HepG2 (cell line): ENCODE data around the gene PRKCD. TPM values are rescaled to one million over a fixed set of nuclear protein-coding genes. Genes with fewer than 3 reads are reported as not detected.

Experiments
- ATAC-seq: fragments of 200-7000 bp; cut with Tn5 transposase; 3 replicates; pipeline ENCODE4 v1.9.1; 2020; ENCODE audit warnings: mild to moderate bottlenecking, moderate library complexity
- BruUV-seq: library from RNA; stranded (reverse); fragments of 400-500 nt; replicated peaks from 2 replicates; lab custom pipeline; 2021; lab: Mats Ljungman, UMichigan
- CTCF ChIA-PET: fragments of 300-600 bp; formaldehyde crosslinking; extraction: SDS; loops from one replicate; lab custom pipeline; 2021; ENCODE audit warnings: low total read pairs, inconsistent platforms, low intra/inter-chr PET ratio; lab: Yijun Ruan, JAX
- POLR2A ChIA-PET: fragments of 350-600 bp; sonication (Branson Sonifier 250); formaldehyde crosslinking; loops from one replicate; lab custom pipeline; 2020; ENCODE audit warnings: antibody characterized with exemption, inconsistent platforms; lab: Yijun Ruan, JAX
- DNase-seq: peaks from one replicate; pipeline ENCODE4 v3.0.0-alpha.2; 2015; ENCODE audit warnings: low spot score
- FAIRE-seq: peaks from 3 replicates; lab custom pipeline; 2011; peaks lifted over from hg19 to GRCh38; lab: Jason Lieb, UNC
- H2AFZ ChIP-seq: one replicate; pipeline ENCODE4 v1.6.1; 2011; ENCODE audit warnings: low read length, inconsistent platforms
- H3K27ac ChIP-seq: fragments of 300-600 bp; 3 replicates; pipeline ENCODE4 v1.8.0; 2011; ENCODE audit warnings: mixed run types, mild to moderate bottlenecking, mixed read lengths, low read length, inconsistent platforms; ENCODE audit not compliant: insufficient read depth; ENCODE audit errors: extremely low read length
- H3K27me3 ChIP-seq, 2 experiments: fragments of 200-600 bp in 1 of 2; 2 replicates in 1 of 2; 3 replicates in 1 of 2; pipeline versions ENCODE4 v1.6.0 to v1.8.0; 2011; ENCODE audit warnings: low read length in 2 of 2, mild to moderate bottlenecking in 2 of 2, moderate library complexity in 2 of 2, inconsistent platforms in 1 of 2; ENCODE audit not compliant: insufficient read depth in 2 of 2, control insufficient read depth in 1 of 2
- H3K36me3 ChIP-seq, 2 experiments: fragments of 200-600 bp in 1 of 2; replicated peaks in 1 of 2; 2 replicates in 1 of 2; 3 replicates in 1 of 2; pipeline versions ENCODE4 v1.5.1 to v1.8.0; 2011; ENCODE audit warnings: low read length in 2 of 2, inconsistent platforms in 1 of 2; ENCODE audit not compliant: insufficient read depth in 2 of 2, control insufficient read depth in 1 of 2
- H3K4me1 ChIP-seq: 2 replicates; pipeline ENCODE4 v1.5.1; 2012; ENCODE audit warnings: low read length, inconsistent platforms; ENCODE audit not compliant: insufficient read depth
- H3K4me2 ChIP-seq: 2 replicates; pipeline ENCODE4 v1.6.0; 2011; ENCODE audit warnings: low read depth, low read length, inconsistent platforms
- H3K4me3 ChIP-seq, 3 experiments: fragments of 200-600 bp in 1 of 3; sonication (generic), shearing (Covaris generic) in 1 of 3; replicated peaks in 1 of 3; 2 replicates each; pipeline ENCODE4 v1.5.1; 2011 to 2016; ENCODE audit warnings: low read length in 3 of 3, inconsistent platforms in 2 of 3, low read depth in 2 of 3, mild to moderate bottlenecking in 2 of 3, control low read depth in 1 of 3, mixed read lengths in 1 of 3; ENCODE audit not compliant: insufficient read depth in 1 of 3
- H3K79me2 ChIP-seq: one replicate; pipeline ENCODE4 v1.6.1; 2011; ENCODE audit warnings: low read length, inconsistent platforms; ENCODE audit not compliant: insufficient read depth
- H3K9ac ChIP-seq: 2 replicates; pipeline ENCODE4 v1.6.0; 2011; ENCODE audit warnings: mild to moderate bottlenecking, low read depth, low read length, inconsistent platforms; ENCODE audit not compliant: insufficient read depth
- H3K9me3 ChIP-seq: 2 replicates; pipeline ENCODE4 v1.5.1; 2012; ENCODE audit warnings: mild to moderate bottlenecking, low read length
- H4K20me1 ChIP-seq: 2 replicates; pipeline ENCODE4 v1.6.0; 2011; ENCODE audit warnings: inconsistent platforms, mild to moderate bottlenecking, low read length, moderate library complexity; ENCODE audit not compliant: insufficient read depth
- ARNT2 ChIP-seq: sonication (generic); formaldehyde crosslinking; IDR thresholded peaks from 2 replicates; pipeline ENCODE4 v1.8.0; 2022; ENCODE audit warnings: mild to moderate bottlenecking, low read depth, missing genetic modification reagents, moderate library complexity
- CTCF ChIP-seq: sonication (generic); formaldehyde crosslinking; IDR thresholded peaks from 2 replicates; pipeline ENCODE4 v1.5.0; 2020; ENCODE audit warnings: mild to moderate bottlenecking, missing genetic modification reagents, moderate library complexity
- GTF2F1 ChIP-seq: fragments of 150-350 bp; IDR thresholded peaks from 2 replicates; pipeline ENCODE4 v1.6.1; 2014; ENCODE audit warnings: low read length
- KMT2A ChIP-seq: sonication (generic); formaldehyde crosslinking; IDR thresholded peaks from 2 replicates; pipeline ENCODE4 v1.4.0; 2020; ENCODE audit warnings: missing genetic modification reagents
- STAG1 ChIP-seq: sonication (generic); formaldehyde crosslinking; IDR thresholded peaks from 2 replicates; pipeline ENCODE4 v1.4.0; 2020; ENCODE audit warnings: missing genetic modification reagents
- YEATS4 ChIP-seq: sonication (generic); formaldehyde crosslinking; IDR thresholded peaks from 2 replicates; pipeline ENCODE4 v1.4.0; 2020; ENCODE audit warnings: missing genetic modification reagents, borderline replicate concordance
- ZFP82 ChIP-seq: sonication (generic); formaldehyde crosslinking; IDR thresholded peaks from 2 replicates; pipeline ENCODE4 v1.5.1; 2020; ENCODE audit warnings: mild to moderate bottlenecking, missing genetic modification reagents, borderline replicate concordance
- ZNF281 ChIP-seq: sonication (generic); formaldehyde crosslinking; IDR thresholded peaks from 2 replicates; pipeline ENCODE4 v1.4.0; 2020; ENCODE audit warnings: missing genetic modification reagents, borderline replicate concordance
- ZNF282 ChIP-seq: fragments of 450-650 bp; IDR thresholded peaks from 2 replicates; pipeline ENCODE4 v1.6.1; 2018; ENCODE audit not compliant: partially characterized antibody
- ZNF407 ChIP-seq: sonication (generic); formaldehyde crosslinking; IDR thresholded peaks from one replicate; pipeline ENCODE4 v1.5.1; 2020; ENCODE audit warnings: mild to moderate bottlenecking, missing genetic modification reagents; ENCODE audit errors: not compliant biosample characterization
- ZNF441 ChIP-seq: sonication (generic); formaldehyde crosslinking; IDR thresholded peaks from 2 replicates; pipeline ENCODE4 v1.7.0; 2021; ENCODE audit warnings: missing genetic modification reagents, borderline replicate concordance
- ZNF777 ChIP-seq: sonication (generic); formaldehyde crosslinking; IDR thresholded peaks from 2 replicates; pipeline ENCODE4 v1.4.0; 2020; ENCODE audit warnings: missing genetic modification reagents
- WGBS: methylation state at CpG from one replicate; pipeline ENCODE4 v1.1.6; 2017; ENCODE audit warnings: low lambda C conversion rate; 5-methylcytosine and 5-hydroxymethylcytosine counted together
- in situ Hi-C: cut with HindIII; loops from 2 replicates; pipeline ENCODE4 v1.10.0; 2017; ENCODE audit warnings: low pct_unique_long_range_greater_than_20kb; ENCODE audit not compliant: extremely low pct_ligation_motif_present
- intact Hi-C: fragments of 100-400 bp; cut with micrococcal nuclease; formaldehyde crosslinking; loops from one replicate; pipeline ENCODE4 v1.10.0; 2022; ENCODE audit not compliant: unreplicated experiment
- polyA plus RNA-seq, 8 experiments: library from polyadenylated mRNA; depleted of rRNA in 3 of 8; stranded (reverse) in 7 of 8; unstranded in 1 of 8; fragments of >200 nt; fragmentation: Illumina TruSeq in 4 of 8; extraction: Trizol in 4 of 8; gene quantifications; 2 replicates each; pipeline versions ENCODE4 v1.2.1 to v1.2.3, GENCODE V29; 2011 to 2016; ENCODE audit warnings: low read depth in 4 of 8, missing spikeins in 1 of 8, mixed read lengths in 1 of 8; ENCODE audit not compliant: insufficient read depth in 1 of 8
- total RNA-seq, 5 experiments: library from RNA; depleted of rRNA; stranded (reverse); fragments of >200 nt; fragmentation: Illumina TruSeq; extraction: Trizol; gene quantifications; 2 replicates each; pipeline ENCODE4 v1.2.3, GENCODE V29; 2016; ENCODE audit warnings: low read depth in 1 of 5

The PRKCD gene
- total and polyA plus RNA-seq, 2 of the 13 experiments (the other 11 are each of a cell fraction or from before 2014, with no cell fraction given), result 1.6 to 40.7 TPM

- Histone ChIP-seq H3K4me1 (peaks cover 67% of the 10 kb centered on the region), H3K4me3 (peak overlapping the region; percentile 87 to 97 (median 94); a peak in 5 of 6 replicates), H3K27ac (peak overlapping the region; percentile 45), H4K20me1 (peaks cover 3% of the 10 kb centered on the region), H3K9me3 (no peaks in the 10 kb centered on the region), H3K4me2 (peak overlapping the region; percentile 70), H3K27me3 (no peaks in the 10 kb centered on the region), H3K79me2 (peaks cover 19% of the 10 kb centered on the region), H2AFZ (no peak overlapping the region), H3K9ac (peak overlapping the region; percentile 87), H3K36me3 (peaks cover 4 to 6% of the 10 kb centered on the region in 2 experiments; a peak in 2 of 5 replicates)
- 3% methylated on average over 8 of the region's 41 CpGs for WGBS
- ATAC-seq, result no peak
- ChIA-PET POLR2A (interaction anchor here (1.3 to 3.8 kb wide), 6 partner anchors 9 to 109 kb away, joined by 4 to 137 read pairs (median 24); partner anchors contain the start of gene RFT1), CTCF (no interaction called here)
- no peak for DNase-seq
- no TSS peak for BruUV-seq
- in situ Hi-C loops (no loop called here), intact Hi-C loops (no loop called here)
- FAIRE-seq, result no peak
- no peak for TF ChIP-seq STAG1 (CRISPR knock-in tag)
- no peak for TF ChIP-seq ZNF282
- no peak for TF ChIP-seq CTCF (CRISPR knock-in tag)
- TF ChIP-seq ZNF441 (CRISPR knock-in tag), result 0 out of 2 replicates have a peak, but pooled peaks have one; percentile 13
- TF ChIP-seq ZFP82 (CRISPR knock-in tag), result no peak
- TF ChIP-seq YEATS4 (CRISPR knock-in tag), result 0 out of 2 replicates have a peak, but pooled peaks have one; percentile 13
- peak; percentile 14; the same call in 1 of the 2 replicates for TF ChIP-seq ZNF281 (CRISPR knock-in tag)
- peak; percentile 13; the same call in 1 of the 2 replicates for TF ChIP-seq ARNT2 (CRISPR knock-in tag)
- no peak for TF ChIP-seq ZNF407
- TF ChIP-seq GTF2F1, result no peak
- TF ChIP-seq KMT2A, result no peak
- TF ChIP-seq ZNF777 (CRISPR knock-in tag), result peak; percentile 70; the same call in 1 of the 2 replicates
Observed at GRCh38 chr3:53161450-53161819, 426 bp downstream of the PRKCD start.
